GM12872 (cell line): Measurements from ENCODE around the gene UBE4A.

ENCODE experiments used
- CTCF ChIP-seq: IDR thresholded peaks from 3 replicates; pipeline ENCODE4 v1.5.1; 2011; ENCODE audit warnings: low read depth, mild to moderate bottlenecking, low read length, moderate library complexity; ENCODE audit not compliant: insufficient read depth

The UBE4A gene

GRCh38 chr11:118359295-118359958 is at the start of gene UBE4A:
UBE4A (plus strand) TSS chr11:118359600; CDS start chr11:118365081, 5,481 bp downstream.
- no peak for TF ChIP-seq CTCF

GRCh38 chr11:118310271-118310670 is 49.1 kb upstream of the UBE4A start:
- TF ChIP-seq CTCF, result no peak

GRCh38 chr11:118310781-118311485 is 48.5 kb upstream of the UBE4A start:
- no peak for TF ChIP-seq CTCF

- TF ChIP-seq CTCF, result no peak
These were observed 47.9 kb upstream of the UBE4A start for GRCh38 chr11:118311518-118311917.

GRCh38 chr11:118312328-118312727 is 47.1 kb upstream of the UBE4A start:
- TF ChIP-seq CTCF, result no peak

- TF ChIP-seq CTCF, result no peak
These were observed 46.2 kb upstream of the UBE4A start for GRCh38 chr11:118313242-118313641.

GRCh38 chr11:118314988-118315411 is 44.4 kb upstream of the UBE4A start:
- no peak for TF ChIP-seq CTCF
